Measurements from ENCODE around the gene CLN3. TPM values are rescaled to one million over a fixed set of nuclear protein-coding genes. Genes with fewer than 3 reads are reported as not detected.
A peak's percentile ranks its signal among the peaks of the same experiment; 100 is the strongest.
"Not testable (repeated sequence)": the region's sequence is repeated elsewhere in the genome, so short reads cannot be mapped to it uniquely, and the experiment has no call there.

The CLN3 gene
- total RNA-seq, 6 donors from 2014 or later = 39.5 to 96.4 (median 56.2) TPM

- Histone ChIP-seq H3K27me3 (no peaks in the 10 kb centered on the region), H3K4me3 (no peak overlapping the region), H3K27ac (no peak overlapping the region), H3K4me1 (peaks cover 16 to 32% (median 27%) of the 10 kb centered on the region in 4 donors), H3K36me3 (peaks cover 0 to under 1% (median 0%) of the 10 kb centered on the region in 4 donors), H3K9me3 (no peaks in the 10 kb centered on the region)
- no peak for ATAC-seq (ENCODE audit: low FRiP score in 2 of 2)
- no peak for TF ChIP-seq POLR2A (IDR thresholded peaks at IDR 0.05)
- TF ChIP-seq, protein P1, sequence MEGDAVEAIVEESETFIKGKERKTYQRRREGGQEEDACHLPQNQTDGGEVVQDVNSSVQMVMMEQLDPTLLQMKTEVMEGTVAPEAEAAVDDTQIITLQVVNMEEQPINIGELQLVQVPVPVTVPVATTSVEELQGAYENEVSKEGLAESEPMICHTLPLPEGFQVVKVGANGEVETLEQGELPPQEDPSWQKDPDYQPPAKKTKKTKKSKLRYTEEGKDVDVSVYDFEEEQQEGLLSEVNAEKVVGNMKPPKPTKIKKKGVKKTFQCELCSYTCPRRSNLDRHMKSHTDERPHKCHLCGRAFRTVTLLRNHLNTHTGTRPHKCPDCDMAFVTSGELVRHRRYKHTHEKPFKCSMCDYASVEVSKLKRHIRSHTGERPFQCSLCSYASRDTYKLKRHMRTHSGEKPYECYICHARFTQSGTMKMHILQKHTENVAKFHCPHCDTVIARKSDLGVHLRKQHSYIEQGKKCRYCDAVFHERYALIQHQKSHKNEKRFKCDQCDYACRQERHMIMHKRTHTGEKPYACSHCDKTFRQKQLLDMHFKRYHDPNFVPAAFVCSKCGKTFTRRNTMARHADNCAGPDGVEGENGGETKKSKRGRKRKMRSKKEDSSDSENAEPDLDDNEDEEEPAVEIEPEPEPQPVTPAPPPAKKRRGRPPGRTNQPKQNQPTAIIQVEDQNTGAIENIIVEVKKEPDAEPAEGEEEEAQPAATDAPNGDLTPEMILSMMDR (IDR thresholded peaks at IDR 0.05) = no peak
- no peak for TF ChIP-seq POLR2AphosphoS5 (IDR thresholded peaks at IDR 0.05)
- TF ChIP-seq EP300 (IDR thresholded peaks at IDR 0.05) = no peak
- no peak for DNase-seq
Measured at GRCh38 chr16:28529124-28529523, 37.2 kb upstream of the CLN3 start.

- no peaks in the 10 kb centered on the region for H3K27me3 ChIP-seq
- no peaks in the 10 kb centered on the region for H3K36me3 ChIP-seq
- no peak overlapping the region for H3K4me3 ChIP-seq
- WGBS, 2 donors = 78 to 85% methylated on average over 5 of the region's 5 CpGs
- ATAC-seq (ENCODE audit: low FRiP score in 2 of 2) (no peak), DNase-seq (peak in 1 of 2 donors; percentile 31)
- H3K27ac ChIP-seq = no peak overlapping the region
- TF ChIP-seq POLR2A (IDR thresholded peaks at IDR 0.05) (no peak), EP300 (IDR thresholded peaks at IDR 0.05) (no peak), POLR2AphosphoS5 (IDR thresholded peaks at IDR 0.05) (no peak)
- TF ChIP-seq, protein P1 (IDR thresholded peaks at IDR 0.05) = no peak
- H3K9me3 ChIP-seq = no peaks in the 10 kb centered on the region
- peaks cover 16 to 32% (median 27%) of the 10 kb centered on the region in 4 donors for H3K4me1 ChIP-seq
Measured at GRCh38 chr16:28528463-28528867, 36.6 kb upstream of the CLN3 start.

DNA sequence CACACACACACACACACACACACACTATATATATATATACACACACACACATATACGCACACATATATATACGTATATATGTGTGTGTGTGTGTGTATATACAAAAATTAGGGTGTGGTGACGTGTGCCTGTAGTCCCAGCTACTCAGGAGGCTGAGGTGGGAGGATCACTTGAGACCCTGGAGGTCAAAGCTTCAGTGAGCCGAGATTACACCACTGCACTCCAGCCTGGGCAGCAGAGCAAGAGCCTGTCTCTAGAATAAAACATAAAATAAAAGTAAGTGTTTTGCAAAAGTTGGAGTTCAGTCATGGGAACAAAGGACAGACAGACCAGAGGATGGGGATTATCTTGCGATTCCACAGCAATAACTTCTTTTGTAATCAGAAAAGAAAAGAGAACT, 36.1 kb upstream of the CLN3 start:
- Histone ChIP-seq H3K36me3 (no peaks in the 10 kb centered on the region), H3K4me3 (no peak overlapping the region), H3K27ac (no peak overlapping the region), H3K4me1 (peaks cover 13 to 28% (median 25%) of the 10 kb centered on the region in 4 donors), H3K9me3 (no peaks in the 10 kb centered on the region), H3K27me3 (no peaks in the 10 kb centered on the region)
- DNase-seq (no peak), ATAC-seq (ENCODE audit: low FRiP score in 2 of 2) (no peak)
- 86 to 97% methylated on average over 5 of the region's 5 CpGs for WGBS, 2 donors
- TF ChIP-seq POLR2A (IDR thresholded peaks at IDR 0.05) (no peak), EP300 (IDR thresholded peaks at IDR 0.05) (no peak), POLR2AphosphoS5 (IDR thresholded peaks at IDR 0.05) (no peak)
- TF ChIP-seq, protein P1 (IDR thresholded peaks at IDR 0.05) = no peak

GRCh38 chr16:28527100-28527785, 35.4 kb upstream of the CLN3 start:
- not testable (repeated sequence) for H3K27ac ChIP-seq; H3K4me3 ChIP-seq; H3K27me3 ChIP-seq; H3K36me3 ChIP-seq; H3K9me3 ChIP-seq; ATAC-seq (ENCODE audit: low FRiP score in 2 of 2); DNase-seq
- H3K4me1 ChIP-seq = peaks cover 6 to 22% (median 18%) of the 10 kb centered on the region in 4 donors
- whole genome bisulfite sequencing, 2 donors = 92 to 94% methylated on average over 7 of the region's 7 CpGs

DNA sequence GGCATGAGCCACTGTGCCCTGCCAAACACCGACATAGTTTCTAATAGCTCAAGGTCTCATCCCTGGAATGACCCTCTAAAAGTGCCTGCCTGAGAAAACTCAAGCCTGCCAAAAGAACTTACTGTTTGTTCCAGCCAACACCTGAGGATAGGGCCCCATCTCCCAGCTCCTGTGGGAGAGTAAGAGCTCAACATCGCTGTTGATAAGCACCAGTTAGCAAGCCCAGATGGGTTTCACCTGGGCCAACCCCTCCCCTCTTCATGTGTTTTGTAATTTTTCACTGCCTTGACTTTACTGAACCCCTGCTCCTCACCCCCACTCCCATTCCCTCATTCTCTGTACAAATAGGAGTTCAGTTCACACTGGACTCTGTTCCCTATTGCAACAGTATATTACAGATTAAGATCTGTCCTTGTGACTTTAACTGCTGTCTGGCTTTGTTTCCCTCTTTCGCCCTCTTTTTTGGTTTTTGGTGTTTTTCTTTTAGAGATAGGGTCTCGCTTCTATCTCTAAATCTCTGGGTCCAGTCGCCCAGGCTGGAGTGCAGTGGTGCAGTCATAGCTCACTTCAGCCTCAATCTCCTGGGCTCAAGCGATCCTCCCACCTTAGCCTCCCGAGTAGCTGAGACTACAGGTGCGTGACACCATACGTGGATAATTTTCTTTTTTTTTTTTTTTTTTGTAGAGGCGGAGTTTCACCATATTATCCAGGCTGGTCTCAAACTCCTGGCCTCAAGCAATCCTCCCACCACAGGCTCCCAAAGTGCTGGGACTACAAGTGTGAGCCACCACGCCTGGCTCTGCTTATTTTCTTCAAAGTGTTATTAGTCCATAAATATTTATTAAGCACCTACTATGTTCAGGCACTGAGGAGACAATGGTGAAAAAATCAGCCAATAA, 34.6 kb upstream of the CLN3 start:
- no peaks in the 10 kb centered on the region for H3K9me3 ChIP-seq
- H3K4me3 ChIP-seq = no peak overlapping the region
- TF ChIP-seq EP300 (IDR thresholded peaks at IDR 0.05) (no peak), POLR2AphosphoS5 (IDR thresholded peaks at IDR 0.05) (no peak), POLR2A (IDR thresholded peaks at IDR 0.05) (no peak)
- TF ChIP-seq, protein P1 (IDR thresholded peaks at IDR 0.05) = no peak
- no peak overlapping the region for H3K27ac ChIP-seq
- no peak for ATAC-seq (ENCODE audit: low FRiP score in 2 of 2)
- no peaks in the 10 kb centered on the region for H3K36me3 ChIP-seq
- no peak for DNase-seq
- no peaks in the 10 kb centered on the region for H3K27me3 ChIP-seq
- WGBS, 2 donors = 90% methylated on average over 11 of the region's 11 CpGs
- H3K4me1 ChIP-seq = peaks cover 0 to 15% (median 10%) of the 10 kb centered on the region in 4 donors
